ENCODE measurements around the gene FAM47E.
A peak's percentile ranks its signal among the peaks of the same experiment; 100 is the strongest.

FAM47E gene, protein sequence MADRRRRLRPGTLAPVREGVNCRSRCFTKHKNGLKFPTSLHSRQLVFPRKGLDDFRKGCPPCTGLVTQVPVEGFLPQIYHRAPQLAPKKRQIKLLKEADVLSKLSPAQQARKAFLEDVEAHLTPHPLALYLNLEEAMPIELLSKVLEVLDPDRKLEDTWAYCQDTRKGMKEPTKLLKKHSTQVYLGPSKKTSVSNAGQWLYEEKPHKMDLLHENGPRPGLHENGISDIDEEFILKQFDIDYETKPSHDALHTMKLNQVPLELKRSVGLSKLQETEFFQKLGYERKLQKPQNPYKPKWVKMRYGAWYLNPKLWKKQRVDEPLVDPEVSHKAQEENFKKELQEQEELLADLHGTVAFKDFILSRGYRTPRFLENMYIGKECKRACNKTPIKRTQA

DNA sequence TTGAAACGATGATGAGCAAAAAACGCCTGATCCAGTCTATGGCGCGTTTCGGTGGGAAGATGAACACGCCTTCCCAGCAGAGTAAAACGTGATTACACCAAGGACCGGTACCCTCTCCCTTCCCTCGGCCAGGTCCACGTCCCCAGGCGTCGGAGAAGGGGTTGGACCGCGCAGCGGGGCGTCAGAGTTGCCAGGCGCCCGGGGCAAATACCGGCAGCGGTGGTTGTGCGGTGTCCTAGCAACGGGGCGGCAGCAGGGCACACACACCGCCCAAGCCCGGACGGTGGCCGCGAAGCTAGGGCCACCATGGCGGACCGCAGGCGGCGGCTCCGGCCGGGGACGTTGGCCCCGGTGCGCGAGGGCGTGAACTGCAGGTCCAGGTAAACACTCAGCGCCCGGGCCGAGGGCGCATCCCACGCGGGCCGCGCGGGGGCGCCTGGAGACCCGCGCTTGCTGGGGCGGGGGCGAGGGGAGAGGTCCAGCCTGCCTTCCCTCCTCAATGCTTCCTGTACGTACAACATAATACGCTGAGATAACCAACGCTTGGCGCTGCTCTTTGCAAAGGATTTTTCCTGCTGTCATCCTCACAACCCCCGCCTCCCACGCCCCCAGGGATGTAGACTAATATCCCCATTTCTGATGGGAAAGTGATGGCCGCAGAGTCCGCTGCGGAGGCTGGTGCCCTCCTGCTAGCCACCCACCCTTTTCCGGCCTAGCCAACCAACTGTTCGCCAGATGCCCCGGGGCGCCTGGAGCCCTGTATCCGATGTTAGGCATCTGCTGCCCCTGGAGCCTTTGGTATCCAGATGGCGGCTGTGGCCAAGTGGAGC lies at the start of gene FAM47E:
Gene FAM47E, plus strand, starts transcription at position 281 of the 830 bp plus-strand sequence. Its CDS starts 26 bp downstream, at position 307.
- peak; percentile 76 for DNase-seq (ENCODE audit: low spot score)

DNA sequence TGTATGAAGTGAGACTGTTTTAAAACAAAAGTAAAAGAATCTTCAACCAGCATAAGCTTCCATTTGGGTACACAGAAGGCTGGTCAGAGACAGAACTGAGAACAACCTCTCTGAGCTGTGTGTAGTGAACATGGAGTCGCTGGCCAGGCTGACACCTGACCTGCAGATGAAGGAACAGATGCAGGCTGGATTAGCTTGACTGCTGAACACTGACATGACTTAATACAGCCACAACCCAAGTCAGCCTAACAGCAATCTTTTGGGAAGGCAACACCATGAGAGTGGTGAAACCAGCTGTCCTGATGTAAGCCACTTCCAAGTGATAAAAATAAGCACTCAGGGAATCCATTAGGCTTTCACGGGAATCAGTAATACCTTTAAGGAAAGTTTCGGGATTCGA lies 48.0 kb upstream of the FAM47E start:
- DNase-seq (ENCODE audit: low spot score): no peak

DNA sequence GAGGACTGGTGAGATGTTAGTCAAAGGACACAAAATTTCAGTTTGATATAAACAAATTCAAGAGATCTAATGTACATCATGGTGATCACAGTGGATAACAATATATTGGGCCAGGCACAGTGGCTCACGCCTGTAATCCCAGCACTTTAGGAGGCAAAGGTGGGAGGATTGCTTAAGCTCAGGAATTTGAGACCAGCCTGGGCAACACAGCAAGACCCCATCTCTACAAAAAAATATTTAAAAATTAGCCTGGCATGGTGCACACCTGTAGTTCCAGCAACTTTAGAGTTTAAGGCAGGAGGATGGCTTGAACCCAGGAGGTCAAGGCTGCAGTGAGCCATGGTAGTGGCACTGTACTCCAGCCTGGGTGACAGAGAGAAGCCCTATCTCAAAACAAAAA lies 46.6 kb upstream of the FAM47E start:
- DNase-seq (ENCODE audit: low spot score): no peak

DNA sequence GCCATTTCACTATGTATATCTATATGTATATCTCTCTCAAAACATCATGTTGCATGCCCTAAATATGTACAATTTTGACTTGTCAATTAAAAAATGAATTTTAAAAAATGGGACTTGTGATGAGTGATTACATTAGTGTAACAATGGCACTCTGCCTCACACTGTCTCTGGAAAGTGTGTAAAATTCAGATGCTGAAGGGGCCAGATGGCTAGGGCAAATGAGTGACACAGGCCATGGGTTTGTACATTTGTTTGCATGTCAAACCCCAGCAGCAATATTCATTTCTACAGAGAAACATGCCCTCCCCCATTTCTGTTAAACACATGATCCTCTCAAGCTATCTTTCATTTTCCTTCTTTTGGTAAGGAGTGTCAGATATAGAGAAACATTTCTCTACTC lies 46.0 kb upstream of the FAM47E start:
- no peak for DNase-seq (ENCODE audit: low spot score)

DNA sequence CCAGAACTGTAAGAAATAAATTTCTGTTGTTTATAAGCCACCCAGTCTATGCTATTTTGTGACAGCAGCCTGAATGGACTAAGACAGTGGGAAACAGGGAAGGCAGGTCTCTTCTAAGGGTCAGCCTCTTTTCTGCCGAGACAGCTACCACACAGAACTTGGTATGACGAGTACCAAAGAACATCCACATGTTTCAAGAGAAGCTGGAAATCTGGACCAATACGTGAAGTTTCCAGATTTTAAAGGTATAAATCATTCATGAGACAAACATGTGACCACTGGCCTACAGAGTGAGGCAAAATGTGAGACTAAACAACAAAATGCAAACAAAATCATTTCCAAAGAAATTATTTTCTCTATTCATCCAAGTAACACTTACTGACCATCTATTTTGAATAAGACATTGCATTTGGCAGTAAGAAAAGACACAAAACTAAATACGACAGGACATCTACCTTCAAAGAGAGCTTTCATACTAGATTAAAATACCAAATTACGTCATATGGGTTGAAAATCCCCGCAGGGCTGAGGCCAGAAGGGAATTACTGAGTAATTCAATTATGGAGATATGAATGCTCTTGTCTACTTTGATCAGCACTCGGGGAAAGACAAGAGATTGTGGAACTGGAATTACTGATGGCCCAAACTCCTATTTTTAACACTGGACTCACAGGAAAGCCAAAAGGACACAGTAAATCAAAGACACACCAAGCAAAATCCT lies 45.1 kb upstream of the FAM47E start:
- DNase-seq (ENCODE audit: low spot score): no peak

DNA sequence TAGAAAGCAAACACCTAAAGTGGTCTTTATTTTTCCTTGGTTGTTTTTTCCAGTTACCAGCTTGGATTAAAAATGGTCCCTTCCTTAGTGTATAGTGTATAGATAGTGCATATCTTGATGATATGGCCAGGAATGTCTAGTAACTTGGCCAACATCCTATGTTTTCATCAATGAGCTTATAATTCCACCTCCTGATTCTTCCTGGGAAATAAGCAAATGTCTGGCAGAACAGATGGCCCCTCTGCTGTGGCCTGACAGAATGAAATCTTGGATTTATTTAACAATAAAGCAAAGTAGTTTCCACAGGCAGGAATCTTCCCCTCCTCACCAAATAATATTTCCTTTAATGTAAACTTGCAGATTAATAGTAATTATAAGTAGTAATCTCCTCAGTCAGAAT lies 44.0 kb upstream of the FAM47E start:
- no peak for DNase-seq (ENCODE audit: low spot score)

DNA sequence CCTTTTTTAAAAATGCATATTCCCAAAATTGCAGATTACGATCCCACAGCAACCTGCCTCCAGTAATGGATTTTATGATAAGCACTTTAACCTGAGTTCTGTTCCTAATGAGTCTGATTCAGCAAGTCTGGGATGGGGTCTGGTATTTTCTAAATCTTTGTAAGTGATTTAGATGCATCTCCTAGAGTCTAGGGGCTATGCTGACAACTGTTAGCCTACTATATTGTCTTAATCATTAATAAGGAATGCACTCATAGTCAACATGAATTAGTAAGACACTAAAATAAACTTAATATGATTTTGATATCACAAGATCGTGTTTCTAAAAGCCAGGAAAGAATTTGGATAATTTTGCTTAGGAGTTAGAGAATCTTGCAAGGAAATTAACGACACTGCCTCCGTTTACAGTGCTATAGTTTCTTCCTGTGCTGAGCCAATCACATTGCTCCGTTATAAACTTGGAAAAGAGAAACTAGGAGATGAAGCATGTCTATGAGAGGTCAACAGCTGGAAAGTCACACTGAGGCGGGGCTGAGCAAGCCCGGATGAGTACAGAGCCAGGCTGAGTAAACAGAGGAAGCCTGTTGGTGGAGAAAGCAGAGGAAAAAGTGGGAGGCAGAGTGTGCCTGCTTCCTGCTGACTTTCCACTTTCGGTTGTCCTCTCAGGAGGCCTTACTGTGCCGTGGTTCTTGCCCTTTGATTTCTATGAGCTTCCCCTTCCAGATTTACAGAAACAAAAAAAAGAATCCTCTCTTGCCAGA lies 43.3 kb upstream of the FAM47E start:
- peak; percentile 72 for DNase-seq (ENCODE audit: low spot score)

DNA sequence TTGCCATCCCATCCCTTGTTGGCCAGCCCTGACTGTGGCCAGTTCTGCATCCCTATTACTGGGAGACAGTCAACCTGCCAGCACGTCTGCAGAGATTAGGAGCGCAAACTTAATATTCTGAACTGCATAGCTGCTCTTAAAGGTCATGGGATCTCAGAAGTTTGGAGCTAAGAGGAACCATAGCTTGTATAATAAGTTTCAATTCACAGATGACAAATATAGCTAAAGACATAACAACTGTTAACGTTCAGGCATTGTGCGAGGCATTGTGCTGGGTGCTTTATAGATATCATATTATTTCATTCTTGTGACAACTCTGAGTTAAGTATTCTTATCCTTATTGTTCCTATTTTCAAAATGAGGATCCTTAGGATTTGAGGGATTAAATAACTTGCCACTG lies 41.6 kb upstream of the FAM47E start:
- no peak for DNase-seq (ENCODE audit: low spot score)

DNA sequence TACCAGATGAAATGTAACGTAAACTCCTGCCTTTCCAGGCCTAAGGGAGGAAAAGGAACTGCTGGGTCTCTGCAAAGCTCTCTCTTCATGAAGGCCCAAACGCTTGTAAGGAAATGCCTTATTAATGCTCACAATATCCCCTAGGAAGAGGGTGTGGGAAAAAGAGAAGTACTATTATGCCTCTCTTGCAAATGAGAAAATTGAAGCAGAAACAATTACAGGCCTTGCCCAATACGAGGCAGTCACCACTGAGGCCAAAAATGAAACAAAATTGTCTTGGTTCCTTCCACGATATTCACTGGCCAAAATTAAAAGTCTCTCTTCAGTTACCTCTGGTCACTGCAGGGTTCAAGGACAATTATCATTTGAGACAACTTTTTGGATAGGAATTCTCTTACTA lies 41.1 kb upstream of the FAM47E start:
- no peak for DNase-seq (ENCODE audit: low spot score)

DNA sequence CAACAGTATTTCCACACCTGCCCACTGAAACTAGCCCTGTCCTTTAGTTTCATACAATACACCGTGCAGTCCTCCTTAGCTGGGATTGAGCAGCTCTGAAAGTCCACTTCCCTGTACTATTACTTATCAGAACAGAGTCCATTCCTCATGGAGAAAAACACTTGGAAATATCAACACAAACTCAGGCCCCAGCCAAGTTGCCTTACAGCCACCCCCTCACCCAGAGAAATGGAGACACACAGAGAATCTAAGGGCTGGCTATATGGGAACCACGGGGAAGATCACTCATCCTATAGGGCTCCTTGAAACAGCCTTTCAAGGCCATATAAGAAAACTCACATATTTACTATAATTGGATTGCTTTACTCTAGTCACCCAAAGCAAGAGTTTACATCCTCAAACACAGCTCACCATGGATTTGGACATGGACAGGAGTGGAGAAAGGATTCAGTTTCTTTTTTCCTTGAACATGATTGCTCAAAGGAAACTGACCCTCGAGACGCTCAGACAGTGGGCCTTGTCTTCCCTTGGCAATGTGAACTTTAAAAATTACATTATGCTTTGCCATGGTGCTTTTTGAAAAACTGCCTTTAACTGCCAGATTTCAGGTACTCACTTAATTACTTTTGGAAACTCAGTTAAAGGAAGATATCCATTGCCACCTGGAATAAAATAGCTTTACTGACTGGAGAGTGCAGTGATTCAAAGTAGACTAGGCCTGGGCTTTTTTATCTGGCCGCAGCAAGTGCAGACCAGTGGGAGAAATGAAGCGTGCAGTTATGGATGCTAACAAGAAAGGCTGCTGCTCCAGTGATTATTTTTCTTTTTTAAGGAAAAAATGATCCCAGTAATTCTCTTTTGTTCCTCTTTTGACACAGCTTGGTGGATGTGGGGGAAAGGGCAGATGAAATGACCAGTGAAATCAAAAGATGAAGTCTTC lies 39.5 kb upstream of the FAM47E start:
- DNase-seq (ENCODE audit: low spot score): no peak

DNA sequence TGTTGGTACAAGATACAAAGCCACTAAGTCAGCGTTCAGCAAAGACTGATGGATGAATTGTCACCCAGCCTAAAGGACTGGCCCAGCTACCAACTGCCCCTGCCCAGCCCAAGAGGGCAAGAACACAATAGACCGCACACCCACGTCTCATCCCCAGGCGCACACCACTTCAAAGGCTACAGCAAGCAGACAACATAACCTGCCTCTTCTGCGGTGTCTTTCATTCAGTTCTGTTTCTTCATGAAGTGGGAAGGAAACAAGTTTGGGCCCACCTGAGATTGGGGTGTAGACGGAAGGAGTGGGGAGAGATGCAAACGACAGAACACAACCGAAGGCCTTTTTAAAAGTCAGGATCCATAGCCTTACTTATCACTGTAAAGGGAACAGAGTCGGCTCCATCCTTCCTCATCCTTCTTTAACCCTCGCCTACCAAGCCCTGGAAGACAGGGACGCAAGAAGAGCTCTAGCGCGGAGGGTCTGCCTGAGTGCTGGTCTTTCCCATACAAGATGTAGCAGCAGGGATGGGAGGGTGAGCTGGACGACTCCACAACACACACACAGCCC lies 38.6 kb upstream of the FAM47E start:
- peak; percentile 28 for DNase-seq (ENCODE audit: low spot score)

DNA sequence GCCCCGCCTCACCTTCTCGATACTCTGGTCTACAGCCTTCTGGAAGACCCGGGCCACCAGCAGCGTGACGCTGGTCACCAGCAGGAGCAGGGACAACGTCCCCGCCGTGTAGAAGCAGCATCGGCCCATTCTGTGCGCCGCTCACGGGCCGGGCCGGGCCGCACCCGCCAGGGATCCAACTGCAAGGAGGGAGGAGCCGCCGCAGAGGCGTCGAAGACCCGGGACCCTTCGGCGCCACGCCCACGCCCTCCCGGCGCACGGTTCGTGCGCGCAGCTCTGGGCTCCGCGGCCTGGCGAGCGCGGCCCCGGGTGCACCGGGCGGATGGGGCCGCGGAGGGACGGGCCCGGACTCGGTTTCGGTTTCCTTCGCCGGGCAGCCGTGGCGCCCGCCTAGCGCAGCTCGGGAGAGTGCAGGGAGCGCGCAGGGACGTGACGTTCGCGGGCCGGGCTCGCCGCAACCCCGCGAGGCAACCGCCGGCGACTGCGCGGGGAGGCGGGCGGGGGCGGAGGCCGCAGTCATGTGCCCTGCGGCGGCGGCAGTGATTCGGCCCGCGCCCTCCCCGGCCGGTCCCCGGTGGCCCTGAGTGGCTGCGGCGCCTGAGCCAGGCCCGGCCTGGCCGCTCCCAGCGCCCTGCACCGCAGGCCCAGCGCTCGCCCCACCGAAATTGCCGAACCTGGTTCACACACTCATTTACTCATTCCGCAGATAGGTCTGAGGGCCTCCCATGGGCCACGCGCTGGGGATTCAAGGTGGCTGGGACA lies 37.9 kb upstream of the FAM47E start, which contains the start of gene SCARB2:
Gene SCARB2, minus strand, starts transcription at position 410 of the 762 bp plus-strand sequence. Its CDS starts 281 bp downstream, at position 129.
- peak; percentile 89 for DNase-seq (ENCODE audit: low spot score)

DNA sequence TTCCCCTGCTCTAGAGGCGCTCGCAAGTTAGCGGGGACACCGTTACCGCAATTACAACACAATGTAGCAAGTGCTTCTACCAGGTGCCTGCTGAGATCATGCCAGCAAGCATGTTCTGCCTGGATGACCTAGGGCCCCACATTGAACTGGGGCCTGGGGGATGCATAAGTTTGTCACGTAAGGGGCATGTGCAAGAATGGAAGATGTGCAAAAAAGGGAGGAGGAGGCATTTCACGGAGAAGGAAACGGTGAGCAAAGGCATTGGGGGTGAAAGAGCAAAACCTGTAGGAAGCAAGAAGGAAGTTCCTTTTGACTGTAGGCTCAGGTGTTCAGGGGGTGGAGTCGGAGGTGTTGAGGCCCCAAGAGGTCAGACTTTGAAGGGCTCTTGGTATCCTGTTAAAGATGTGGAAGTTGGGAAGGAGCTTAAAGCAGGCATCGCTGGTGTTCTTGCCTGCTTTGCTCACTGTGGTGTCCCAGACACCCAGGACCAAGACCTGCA lies 37.3 kb upstream of the FAM47E start:
- DNase-seq (ENCODE audit: low spot score): peak; percentile 38

DNA sequence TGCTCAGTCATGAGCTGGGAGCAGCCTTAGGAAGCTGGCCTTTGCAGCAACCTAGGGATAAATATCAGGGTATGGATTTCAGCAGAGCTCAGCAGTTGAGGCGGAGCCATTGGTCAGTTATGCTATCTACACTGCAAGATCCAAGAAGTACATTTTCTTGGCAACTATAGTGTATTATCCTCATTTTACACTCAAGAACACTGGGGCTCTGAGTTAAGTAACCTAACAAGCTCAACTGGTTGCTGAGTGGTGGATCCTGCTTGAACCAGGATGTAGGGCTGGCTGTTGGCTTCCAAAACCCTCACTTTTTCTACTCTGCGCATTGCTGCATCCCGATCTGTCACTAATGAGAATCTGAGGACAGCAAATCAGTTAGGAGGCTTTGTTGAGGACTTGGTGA lies 36.4 kb upstream of the FAM47E start:
- no peak for DNase-seq (ENCODE audit: low spot score)

DNA sequence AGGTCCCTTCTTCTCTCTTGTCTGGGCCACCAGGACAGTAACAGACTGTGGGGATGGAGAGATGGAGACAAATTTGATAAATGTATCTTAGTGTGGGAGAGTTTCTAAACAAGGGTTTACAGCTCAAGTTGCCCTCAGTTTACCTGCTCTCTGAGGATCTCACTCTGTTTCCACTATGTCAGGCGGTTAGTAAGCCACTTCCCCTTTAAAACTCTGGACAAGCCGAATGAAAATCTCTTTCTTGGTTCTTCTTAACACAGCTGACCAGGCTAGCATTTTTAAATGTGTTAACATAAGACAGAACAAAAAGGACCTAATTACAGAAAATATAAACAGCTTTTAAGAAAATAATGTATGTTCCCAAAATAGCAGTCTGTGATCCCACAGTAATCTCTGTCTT lies 35.0 kb upstream of the FAM47E start:
- no peak for DNase-seq (ENCODE audit: low spot score)

DNA sequence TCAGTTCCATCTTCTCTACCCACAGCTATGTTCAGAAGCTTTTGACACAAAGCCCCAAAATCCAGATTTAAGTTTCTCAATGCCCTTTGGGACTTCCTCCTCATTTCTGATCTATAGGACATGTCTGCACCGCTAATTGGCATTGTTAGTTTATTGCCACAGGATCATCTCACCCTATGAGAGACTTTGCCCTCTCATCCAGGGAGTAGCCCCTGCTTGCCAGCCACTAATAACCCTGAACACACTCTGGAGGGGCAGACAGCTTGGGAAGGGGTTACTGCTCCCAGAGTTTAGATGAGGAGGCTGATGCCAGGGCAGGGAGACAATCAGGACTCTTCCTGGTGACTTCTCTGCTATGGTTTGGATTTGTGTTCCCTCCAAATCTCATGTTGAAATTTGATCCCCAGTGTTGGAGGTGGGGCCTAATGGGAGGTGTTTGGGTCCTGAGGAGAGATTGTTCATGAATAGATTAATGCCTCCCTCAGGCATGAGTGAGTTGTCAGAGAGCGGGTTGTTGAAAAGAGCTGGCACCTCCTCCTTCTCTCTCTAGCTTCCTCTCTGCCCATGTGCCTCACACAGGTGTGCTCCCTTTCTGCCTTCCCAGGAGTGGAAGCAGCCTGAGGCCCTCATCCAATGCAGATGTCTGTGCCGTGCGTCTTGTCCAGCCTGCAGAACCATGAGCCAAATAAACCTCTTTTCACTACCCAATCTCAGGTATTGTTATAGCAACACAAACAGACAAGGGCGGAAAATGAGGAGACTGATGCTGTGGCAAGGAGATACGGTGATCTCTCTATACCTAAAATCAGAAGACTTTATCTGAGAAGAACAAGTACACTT lies 34.3 kb upstream of the FAM47E start:
- no peak for DNase-seq (ENCODE audit: low spot score)

DNA sequence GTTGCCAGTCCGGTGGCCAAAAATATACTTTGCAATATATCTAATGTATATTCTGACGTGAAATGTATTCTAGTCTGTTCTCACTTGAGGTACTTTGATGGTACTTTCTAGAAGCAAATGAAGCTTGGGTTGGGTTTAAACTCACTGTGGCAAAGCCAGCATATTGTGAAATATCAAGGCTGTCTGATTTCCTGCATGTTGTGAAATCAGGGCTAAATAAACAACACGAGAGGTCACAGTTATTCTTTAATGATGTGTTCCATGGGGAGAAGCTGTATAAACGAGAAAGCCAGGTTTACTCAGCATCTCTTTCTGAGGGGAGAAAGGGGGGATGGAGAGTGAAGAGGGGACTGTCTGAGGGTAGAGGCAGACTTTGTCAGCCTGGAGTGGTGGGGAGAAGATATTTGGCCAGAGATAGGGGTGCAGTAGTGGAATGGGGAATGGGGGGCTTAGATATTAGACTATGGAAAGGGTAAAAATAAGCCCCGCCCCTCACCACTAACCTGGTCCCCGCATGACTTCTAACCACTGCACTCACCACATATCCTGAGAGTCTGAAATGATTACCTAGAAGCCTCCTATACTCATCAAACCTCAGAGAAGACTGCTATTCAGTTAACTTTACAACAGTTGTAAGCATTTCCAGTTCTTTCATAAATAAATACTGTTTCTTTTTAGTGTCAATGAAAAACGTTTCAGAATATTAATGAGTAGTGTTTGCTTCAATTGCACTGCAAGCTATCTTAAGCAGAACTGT lies 32.0 kb upstream of the FAM47E start:
- DNase-seq (ENCODE audit: low spot score): no peak

DNA sequence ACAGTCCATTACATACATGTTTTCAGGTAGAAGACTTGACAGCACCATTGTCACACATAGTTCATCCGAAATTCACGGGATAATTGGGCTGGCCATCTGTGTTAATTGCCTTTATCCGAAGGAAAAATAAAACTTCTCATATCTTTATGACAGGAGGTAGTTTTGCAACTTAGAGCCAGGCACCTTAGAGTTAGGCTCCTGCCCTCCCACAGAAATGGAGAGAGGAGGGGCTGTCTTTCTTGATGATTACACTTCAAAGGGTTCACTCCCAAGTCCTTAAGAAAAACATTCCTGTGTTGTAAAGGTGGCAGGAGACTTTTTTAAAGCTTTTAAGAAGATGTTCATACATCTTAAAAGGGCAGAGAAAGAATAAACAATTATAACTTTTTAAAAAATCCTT lies 27.4 kb upstream of the FAM47E start:
- DNase-seq (ENCODE audit: low spot score): no peak
